Adipocyte (in vitro differentiated cells): ENCODE results near the gene SCUBE1.

ENCODE experiments used
- DNase-seq: peaks from one replicate; pipeline ENCODE4 v3.0.0-alpha.2; 2015; ENCODE audit warnings: low read depth
- H3K27me3 ChIP-seq: replicated peaks from 2 replicates; pipeline ENCODE4 v1.7.0; 2013; ENCODE audit warnings: mild to moderate bottlenecking, low read length, moderate library complexity; ENCODE audit not compliant: control insufficient read depth, insufficient read depth
- H3K36me3 ChIP-seq: 2 replicates; pipeline ENCODE4 v1.7.0; 2013; ENCODE audit warnings: low read length, mild to moderate bottlenecking, moderate library complexity; ENCODE audit not compliant: control insufficient read depth, insufficient read depth, severe bottlenecking
- H3K4me1 ChIP-seq: 2 replicates; pipeline ENCODE4 v1.7.0; 2013; ENCODE audit warnings: mild to moderate bottlenecking, low read length, moderate library complexity; ENCODE audit not compliant: control insufficient read depth, insufficient read depth
- H3K4me3 ChIP-seq: 2 replicates; pipeline ENCODE4 v1.7.0; 2013; ENCODE audit warnings: mild to moderate bottlenecking, low read length, moderate library complexity
- H3K9ac ChIP-seq: 2 replicates; pipeline ENCODE4 v1.7.0; 2013; ENCODE audit warnings: mild to moderate bottlenecking, low read length, moderate library complexity
- H3K9me3 ChIP-seq: 2 replicates; pipeline ENCODE4 v1.7.0; 2013; ENCODE audit warnings: mild to moderate bottlenecking, low read length, moderate library complexity; ENCODE audit not compliant: control insufficient read depth

Gene SCUBE1

DNA sequence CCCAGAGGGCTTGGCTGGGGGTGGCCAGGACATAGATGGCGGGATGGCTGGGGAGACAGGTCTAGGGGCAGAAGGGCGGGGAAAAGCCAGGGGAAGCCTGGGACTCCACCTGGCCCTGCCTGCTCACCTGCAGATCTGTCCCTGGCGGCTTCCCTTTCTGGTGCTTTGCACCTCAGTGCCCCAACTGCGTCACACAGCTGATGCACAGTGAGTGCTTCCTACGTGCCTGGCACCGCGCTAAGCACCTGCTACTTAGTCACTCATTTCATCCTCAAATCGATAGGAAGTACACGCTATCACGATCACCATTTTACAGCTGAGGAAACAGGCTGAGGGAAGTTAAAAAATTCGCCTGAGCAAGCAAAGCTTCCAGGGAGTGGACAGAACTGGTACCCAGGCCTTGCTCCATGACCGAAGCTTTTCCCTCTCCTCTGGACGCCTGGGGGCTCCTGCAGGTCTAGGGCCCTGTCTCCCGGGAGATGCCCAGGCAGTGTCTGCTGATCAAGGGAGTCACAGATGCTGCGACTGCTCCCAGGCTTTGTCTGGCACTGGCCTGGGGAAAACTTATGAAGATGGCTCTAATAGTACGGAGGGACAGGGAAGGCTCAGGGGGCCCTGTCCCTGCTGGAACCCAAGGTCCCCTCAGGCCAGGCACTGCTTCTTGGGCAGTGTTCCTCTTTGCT lies 93.2 kb downstream of the SCUBE1 start:
- DNase-seq = no peak

GRCh38 chr22:43247546-43248260 lies 95.5 kb downstream of the SCUBE1 start:
- Histone ChIP-seq H3K9ac (no peak overlapping the region), H3K4me1 (no peaks in the 10 kb centered on the region), H3K36me3 (no peaks in the 10 kb centered on the region), H3K27me3 (peaks cover 41% of the 10 kb centered on the region), H3K9me3 (no peaks in the 10 kb centered on the region), H3K4me3 (no peak overlapping the region)
- no peak for DNase-seq

More for the DNA sequence above, 93.2 kb downstream of the SCUBE1 start:
- H3K4me1 ChIP-seq = no peaks in the 10 kb centered on the region
- H3K27me3 ChIP-seq = peaks cover 57% of the 10 kb centered on the region
- no peaks in the 10 kb centered on the region for H3K36me3 ChIP-seq
- H3K4me3 ChIP-seq = no peak overlapping the region
- H3K9me3 ChIP-seq = no peaks in the 10 kb centered on the region
- no peak overlapping the region for H3K9ac ChIP-seq

DNA sequence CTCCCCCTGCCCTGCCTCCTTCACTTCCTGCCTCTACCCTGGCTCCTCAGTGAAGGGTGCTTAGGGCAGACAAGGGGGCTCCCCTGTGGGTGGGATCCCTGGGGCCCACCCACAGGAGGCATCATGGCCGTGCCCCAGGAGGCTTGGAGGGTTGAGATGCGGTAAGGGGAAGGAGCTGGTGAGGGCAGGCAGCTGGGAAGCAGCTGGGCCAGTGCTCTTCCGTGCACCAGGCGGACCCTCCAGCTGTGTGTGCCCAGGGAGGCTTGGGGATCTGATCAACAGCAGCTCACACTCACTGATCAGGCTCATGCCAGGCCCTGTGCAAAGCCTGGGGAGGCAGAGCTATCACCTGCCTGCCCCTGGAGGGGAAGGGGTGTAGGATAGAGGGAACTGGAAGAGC lies 97.0 kb downstream of the SCUBE1 start:
- no peaks in the 10 kb centered on the region for H3K9me3 ChIP-seq
- no peak for DNase-seq
- H3K27me3 ChIP-seq = peaks cover 37% of the 10 kb centered on the region
- no peak overlapping the region for H3K4me3 ChIP-seq
- no peaks in the 10 kb centered on the region for H3K36me3 ChIP-seq
- H3K9ac ChIP-seq = no peak overlapping the region
- no peaks in the 10 kb centered on the region for H3K4me1 ChIP-seq

DNA sequence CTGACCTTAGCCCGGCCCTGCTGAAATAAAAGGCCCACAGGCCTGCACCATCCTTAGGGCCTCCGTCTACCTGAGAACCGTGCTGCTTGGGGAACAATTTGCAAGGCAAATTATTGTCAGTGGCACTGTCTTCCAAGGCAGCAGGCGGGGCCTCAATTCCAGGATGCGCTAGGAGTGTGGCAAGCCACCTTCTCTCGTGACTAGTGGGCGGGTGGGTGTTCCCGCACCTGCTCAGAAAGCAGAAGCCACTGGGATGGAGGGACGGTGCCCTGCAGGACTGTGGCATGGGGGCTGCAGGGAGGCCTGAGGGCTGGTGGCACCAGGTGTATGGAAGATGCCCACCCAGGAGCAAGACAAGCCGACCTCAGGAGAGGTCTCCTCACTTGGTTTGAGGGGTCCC lies 97.5 kb downstream of the SCUBE1 start:
- Histone ChIP-seq H3K27me3 (peaks cover 42% of the 10 kb centered on the region), H3K9me3 (no peaks in the 10 kb centered on the region), H3K9ac (no peak overlapping the region), H3K4me1 (no peaks in the 10 kb centered on the region), H3K36me3 (no peaks in the 10 kb centered on the region), H3K4me3 (no peak overlapping the region)
- no peak for DNase-seq

- Histone ChIP-seq H3K27me3 (peaks cover 46% of the 10 kb centered on the region), H3K4me1 (no peaks in the 10 kb centered on the region), H3K9me3 (no peaks in the 10 kb centered on the region), H3K4me3 (no peak overlapping the region), H3K9ac (no peak overlapping the region), H3K36me3 (no peaks in the 10 kb centered on the region)
- no peak for DNase-seq
Measured at GRCh38 chr22:43244803-43245527, 98.2 kb downstream of the SCUBE1 start.

DNA sequence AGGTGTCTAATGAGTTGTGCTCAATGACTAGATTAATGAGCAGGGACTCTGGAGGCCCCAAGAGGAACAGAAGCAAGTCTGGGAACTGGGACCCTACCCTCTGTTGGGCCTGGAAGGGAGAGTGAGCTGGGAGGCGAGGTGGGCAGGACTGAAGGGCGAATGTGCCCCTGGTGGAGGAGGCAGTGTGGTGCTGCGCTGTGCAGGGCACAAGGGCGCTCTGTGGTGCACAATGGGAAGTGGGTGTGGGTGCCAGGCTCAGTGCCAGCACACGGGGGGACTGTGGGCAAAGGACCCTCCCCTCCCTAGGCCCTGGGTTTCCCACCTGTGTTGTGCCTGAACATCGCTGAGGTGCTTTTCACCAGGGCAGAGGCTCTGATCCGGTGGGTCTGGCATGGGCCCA lies 98.8 kb downstream of the SCUBE1 start:
- H3K9me3 ChIP-seq = no peaks in the 10 kb centered on the region
- DNase-seq = no peak
- no peak overlapping the region for H3K9ac ChIP-seq
- no peaks in the 10 kb centered on the region for H3K36me3 ChIP-seq
- peaks cover 48% of the 10 kb centered on the region for H3K27me3 ChIP-seq
- H3K4me1 ChIP-seq = no peaks in the 10 kb centered on the region
- no peak overlapping the region for H3K4me3 ChIP-seq

- Histone ChIP-seq H3K9ac (no peak overlapping the region), H3K9me3 (no peaks in the 10 kb centered on the region), H3K27me3 (peaks cover 53% of the 10 kb centered on the region), H3K4me1 (peaks cover 7% of the 10 kb centered on the region), H3K36me3 (no peaks in the 10 kb centered on the region), H3K4me3 (no peak overlapping the region)
- DNase-seq = no peak
Measured at GRCh38 chr22:43243324-43243723, 99.8 kb downstream of the SCUBE1 start.

DNA sequence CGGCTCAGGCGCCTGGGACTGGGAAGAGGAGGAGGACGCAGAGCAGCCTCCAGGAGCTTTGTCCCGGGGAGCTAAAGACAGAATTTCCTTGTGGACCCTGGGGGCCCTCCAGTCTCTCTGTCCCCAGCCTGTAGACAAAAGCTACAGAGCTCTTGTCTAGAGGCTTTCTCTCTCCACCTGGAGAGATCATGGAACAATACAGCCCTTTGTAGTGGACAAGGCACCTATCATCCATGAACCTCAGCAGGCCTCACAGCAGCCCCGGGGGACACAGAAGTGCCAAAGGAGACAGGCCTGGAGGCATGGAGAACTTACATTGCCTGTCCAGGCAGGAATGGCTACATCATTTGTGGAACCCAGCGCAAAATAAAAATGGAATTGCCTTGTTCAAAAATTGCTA lies 100.5 kb downstream of the SCUBE1 start:
- no peak overlapping the region for H3K4me3 ChIP-seq
- no peak for DNase-seq

DNA sequence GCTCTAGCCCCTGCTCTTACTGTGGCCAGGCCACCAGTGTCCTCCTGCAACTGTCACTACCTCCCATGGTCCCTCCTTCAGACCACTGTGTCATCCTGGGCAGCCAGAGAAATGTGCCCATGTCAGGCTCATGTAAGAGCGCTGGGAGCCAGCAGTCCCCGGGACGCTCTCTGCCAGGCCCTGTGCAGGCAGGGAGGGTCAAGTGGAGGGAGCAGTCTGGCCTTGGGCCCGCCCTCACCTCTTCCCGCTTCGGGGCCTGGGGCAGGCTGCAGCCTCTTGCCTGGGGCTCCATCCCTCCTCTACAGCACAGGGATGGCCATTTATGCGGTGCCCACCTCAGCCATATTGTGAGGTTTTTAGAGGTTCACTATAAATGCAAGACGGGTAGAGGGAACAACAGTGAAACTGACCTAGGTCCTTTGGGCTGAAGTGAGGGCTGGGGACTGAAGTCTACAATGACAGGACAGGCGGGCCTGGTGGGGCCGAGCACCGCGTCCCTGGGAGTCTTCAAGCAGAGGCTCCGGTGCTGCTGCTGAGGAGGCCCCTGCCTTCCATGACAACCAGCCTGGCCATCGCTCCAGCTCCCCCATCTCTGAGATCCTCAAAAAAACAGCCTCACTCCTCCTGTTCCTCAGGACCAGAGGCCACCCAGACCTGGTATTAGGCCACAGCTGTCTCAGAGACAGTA lies 101.3 kb downstream of the SCUBE1 start:
- Histone ChIP-seq H3K4me3 (no peak overlapping the region), H3K36me3 (no peaks in the 10 kb centered on the region), H3K9me3 (no peaks in the 10 kb centered on the region), H3K27me3 (peaks cover 60% of the 10 kb centered on the region), H3K9ac (no peak overlapping the region), H3K4me1 (peaks cover 10% of the 10 kb centered on the region)
- no peak for DNase-seq

More for the DNA sequence above, 100.5 kb downstream of the SCUBE1 start:
- H3K9ac ChIP-seq = no peak overlapping the region
- H3K9me3 ChIP-seq = no peaks in the 10 kb centered on the region
- no peaks in the 10 kb centered on the region for H3K36me3 ChIP-seq
- H3K4me1 ChIP-seq = peaks cover 10% of the 10 kb centered on the region
- H3K27me3 ChIP-seq = peaks cover 60% of the 10 kb centered on the region

DNA sequence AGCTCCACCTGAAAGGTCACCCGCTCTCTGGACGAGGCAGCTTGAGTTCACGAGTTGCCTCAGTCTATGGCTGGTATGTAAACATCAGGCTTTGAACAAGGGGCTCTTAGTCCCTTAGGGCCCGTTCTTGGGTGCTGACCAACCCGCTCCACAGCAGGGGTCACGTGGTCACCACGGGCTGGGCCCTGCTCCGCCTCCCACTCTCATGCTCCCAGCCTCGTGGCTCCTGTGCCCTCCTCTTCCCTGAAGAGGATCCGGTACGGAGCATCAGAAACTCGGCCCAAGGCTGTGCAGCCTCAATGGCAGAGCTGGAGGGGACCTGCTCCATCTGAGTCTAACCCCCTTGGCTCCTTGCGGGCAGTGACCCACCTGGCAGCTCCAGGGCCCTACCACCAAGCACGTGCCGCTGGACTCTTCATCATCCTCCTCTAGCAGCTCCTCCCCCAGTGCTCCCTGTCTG lies 102.0 kb downstream of the SCUBE1 start:
- H3K27me3 ChIP-seq = peaks cover 57% of the 10 kb centered on the region
- no peaks in the 10 kb centered on the region for H3K36me3 ChIP-seq
- peaks cover 10% of the 10 kb centered on the region for H3K4me1 ChIP-seq
- no peak for DNase-seq
- H3K4me3 ChIP-seq = no peak overlapping the region
- H3K9me3 ChIP-seq = no peaks in the 10 kb centered on the region
- H3K9ac ChIP-seq = no peak overlapping the region

DNA sequence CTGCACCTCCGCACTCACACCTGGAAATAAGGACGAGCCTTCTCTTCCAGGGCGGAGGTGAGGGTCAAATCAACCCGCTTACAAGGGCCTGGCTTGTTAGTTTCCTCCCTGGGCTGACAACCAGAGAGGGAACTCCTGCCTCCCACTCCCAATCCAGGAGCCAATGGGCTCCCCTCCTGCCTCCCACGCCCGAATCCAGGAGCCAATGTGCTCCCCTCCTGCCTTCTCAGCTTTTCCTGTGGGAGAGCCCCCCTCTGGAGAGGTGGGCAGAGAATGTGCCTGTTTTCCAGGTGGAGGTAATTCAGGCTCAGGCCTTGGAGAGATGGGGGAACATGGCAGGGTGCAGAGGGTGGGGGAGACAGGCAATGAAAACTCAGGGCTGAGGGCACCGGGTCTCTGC lies 102.6 kb downstream of the SCUBE1 start:
- H3K9ac ChIP-seq = no peak overlapping the region
- DNase-seq = no peak
- H3K36me3 ChIP-seq = no peaks in the 10 kb centered on the region
- no peaks in the 10 kb centered on the region for H3K9me3 ChIP-seq
- H3K4me1 ChIP-seq = peaks cover 10% of the 10 kb centered on the region
- peaks cover 57% of the 10 kb centered on the region for H3K27me3 ChIP-seq
- no peak overlapping the region for H3K4me3 ChIP-seq
